Measurements from ENCODE around the gene GABRR2.
A peak's percentile ranks its signal among the peaks of the same experiment; 100 is the strongest.
"Not testable (repeated sequence)": the region's sequence is repeated elsewhere in the genome, so short reads cannot be mapped to it uniquely, and the experiment has no call there.

GABRR2 gene

DNA sequence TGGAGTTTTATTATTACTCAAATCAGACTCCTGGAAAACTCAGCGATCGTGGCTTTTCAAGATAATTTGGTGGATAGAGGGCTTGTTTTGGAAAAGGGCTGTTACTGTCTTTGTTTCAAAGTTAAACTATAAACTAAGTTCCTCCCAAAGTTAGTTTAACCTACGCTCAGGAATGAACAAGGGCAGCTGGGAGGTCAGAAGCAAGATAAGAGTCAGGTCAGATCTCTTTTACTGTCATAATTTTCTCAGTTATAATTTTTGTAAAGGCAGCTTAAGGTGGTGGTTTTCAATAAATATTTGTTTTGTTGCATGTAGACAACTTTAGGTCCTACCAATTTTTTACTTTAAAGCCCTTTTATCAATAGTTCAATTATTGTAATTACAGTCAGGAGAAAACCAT is 9.2 kb upstream of the GABRR2 start:
- no peak for DNase-seq (ENCODE audit: low read depth)

DNA sequence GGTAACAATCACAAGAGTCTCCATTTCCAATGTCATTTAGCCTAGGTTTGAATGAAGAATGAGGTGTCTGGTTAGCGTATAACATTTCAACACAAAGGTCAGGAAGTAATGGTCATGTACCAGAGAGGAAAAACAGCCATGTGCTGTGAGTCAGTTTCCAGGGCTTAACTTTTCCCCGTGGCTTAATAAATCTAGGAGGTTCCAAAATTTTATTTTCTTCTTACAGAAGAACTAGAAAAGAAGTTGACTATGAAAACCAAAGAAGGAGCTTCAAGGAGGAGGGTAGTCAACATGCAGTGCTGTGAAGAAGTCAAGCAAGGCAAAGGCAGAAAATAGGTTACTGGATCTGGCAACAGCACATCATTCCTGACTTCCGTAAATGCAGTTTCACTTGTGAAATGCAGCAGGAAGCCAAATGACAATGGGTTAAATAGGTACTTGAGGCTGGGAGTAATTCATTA is 8.4 kb upstream of the GABRR2 start:
- no peak for DNase-seq (ENCODE audit: low read depth)

DNA sequence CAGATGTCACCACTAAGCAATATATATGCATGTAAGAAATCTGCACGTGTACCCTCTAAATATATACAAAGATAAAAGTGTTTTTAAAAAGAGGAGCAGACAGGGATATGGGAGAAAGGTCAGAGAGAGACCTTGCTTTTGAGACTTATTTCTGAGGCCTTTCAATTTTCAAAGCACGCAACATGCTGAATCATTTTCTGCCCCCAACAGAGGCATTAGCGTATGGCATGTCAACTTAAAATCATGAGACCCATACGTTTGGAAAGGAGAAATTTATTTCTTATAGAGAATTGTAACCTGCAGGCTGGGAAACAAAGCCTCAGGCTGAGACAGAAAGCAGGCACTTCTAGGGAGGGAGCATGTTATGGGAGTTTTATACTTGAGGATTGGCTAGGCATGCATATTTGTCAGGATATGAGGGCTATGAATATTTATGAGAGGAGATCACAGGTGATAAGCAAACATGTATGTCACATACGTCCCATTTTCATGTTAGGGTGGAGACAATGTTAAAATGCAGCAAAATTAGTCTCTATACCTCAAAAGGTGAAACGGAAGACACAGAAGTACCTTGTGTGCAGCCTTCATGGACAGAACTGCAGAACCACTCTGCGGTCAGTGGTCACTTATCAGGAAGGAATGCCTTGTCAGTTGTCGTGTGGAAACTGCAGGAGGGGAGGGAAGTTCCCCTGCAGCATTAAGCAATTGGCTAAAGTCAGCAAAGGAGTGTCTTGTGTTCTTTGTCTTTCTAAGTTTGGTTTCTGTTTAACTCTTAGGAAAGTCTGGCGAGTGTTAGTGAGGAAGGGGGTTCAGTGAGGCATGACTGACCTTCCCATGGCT is 6.3 kb upstream of the GABRR2 start:
- no peak for DNase-seq (ENCODE audit: low read depth)

DNA sequence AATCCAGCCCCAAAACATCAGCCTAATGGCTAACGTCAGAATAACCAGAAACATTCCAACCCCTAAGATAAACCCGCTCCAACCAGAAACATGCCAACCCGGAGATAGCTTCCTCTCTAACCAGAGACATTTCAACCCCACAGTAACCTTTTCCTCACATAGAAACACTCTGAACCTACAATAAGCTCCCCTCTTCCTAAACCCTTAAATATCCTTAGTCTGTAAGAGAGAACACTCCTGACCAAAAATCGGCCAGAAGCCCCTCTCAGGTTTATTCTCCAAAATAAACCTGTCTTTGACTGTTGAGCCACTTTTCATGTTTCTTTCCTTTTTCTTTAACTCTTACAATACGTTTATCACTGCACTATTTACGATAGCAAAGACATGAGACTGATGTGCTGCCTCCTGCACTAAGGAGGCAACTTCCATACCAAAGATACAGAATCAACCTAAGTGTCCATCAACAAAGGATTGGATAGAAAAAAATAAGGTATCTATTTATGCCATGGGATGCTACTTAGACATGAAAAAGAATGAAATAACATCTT is 5.0 kb upstream of the GABRR2 start:
- no peak for DNase-seq (ENCODE audit: low read depth)

DNA sequence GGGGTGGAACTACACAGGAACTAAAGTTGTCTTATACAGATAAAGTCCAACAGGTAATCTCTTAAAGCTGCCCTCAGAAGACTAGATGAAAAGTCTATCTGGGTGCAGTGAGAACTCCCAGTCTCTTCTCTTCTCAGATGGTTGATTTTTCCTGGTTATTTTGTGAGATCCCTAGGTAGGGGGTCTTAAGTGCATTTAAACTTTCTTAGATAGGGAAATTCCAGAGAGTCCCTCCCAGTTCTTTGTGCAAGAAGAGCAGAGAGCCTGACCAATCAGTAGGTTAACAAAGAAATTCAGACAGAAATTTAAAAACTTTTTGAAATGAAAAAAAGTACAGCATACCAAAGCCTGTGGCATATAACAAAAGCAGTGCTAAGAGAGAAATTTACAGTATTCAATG is 2.0 kb upstream of the GABRR2 start:
- DNase-seq (ENCODE audit: low read depth), result no peak

DNA sequence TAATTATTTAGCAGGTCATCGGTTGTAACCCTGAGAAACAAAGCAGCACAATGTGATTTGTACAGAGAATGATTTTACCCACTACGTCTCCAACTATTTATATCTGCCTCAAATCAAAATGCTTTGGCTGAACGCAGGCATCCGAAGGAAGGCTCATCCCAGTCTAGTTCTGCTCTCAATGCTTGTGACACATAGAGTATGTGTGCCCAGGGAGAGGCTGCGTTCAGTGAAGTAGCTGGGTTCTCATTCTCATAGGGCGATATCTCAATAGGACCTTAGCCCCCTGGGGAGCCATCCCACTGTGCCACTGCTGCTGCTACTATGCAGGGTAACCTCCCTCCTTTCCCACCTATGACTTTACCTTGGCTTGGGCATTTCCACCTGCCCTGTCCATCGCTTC is 407 bp downstream of the GABRR2 start:
- no peak for DNase-seq (ENCODE audit: low read depth)

DNA sequence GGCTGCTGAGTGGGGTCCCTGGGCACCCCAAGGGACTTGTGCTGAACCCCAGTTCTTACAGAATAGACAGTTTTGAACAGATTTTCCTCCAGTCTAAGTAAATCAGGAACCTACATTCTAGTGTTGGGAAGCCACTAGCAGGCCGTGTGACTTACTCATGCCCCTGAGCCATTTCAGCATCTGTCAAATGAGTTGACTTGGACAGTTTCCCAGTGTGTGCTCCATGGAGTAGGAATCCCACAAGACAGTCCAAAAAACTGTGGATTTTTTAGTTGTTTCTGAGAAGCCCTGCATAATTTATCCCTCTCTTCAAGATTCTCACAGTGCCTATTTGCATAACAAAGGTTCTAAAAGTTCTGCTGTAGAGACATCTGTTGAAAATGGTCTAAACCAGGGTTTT is 2.1 kb downstream of the GABRR2 start:
- peak; percentile 54 for DNase-seq (ENCODE audit: low read depth)

DNA sequence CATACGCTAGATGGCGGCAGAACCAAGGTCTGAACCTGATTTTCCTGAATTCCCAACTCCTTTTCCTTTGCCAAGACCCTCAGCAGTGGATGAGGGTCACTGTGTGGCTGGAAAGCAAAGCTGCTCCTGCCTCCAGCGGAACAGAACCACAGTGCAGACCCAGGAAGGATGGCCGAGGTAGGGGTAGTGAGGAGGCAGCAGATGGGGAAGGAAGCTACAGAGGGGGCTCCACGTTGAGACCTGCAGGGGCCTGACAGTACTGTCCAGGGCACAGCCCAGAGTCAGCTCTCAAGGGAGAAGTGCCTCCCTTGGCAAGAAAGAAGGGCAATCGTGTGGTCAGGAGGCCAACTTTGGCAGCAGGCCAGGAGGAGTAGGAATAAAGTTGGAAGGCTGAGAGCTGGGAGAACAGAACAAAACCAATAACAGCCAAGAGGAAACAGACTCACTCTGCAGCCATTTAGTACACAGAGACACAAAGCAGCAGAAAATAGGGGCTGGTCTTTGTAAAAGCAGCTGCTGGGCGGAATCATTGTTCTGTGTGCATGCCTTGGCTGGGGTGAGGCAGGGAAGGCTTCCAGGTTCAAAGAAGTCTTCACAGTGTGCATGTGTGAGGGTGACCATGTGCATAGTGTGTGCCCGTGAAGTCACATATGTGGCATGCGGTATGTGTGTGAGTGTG is 3.1 kb downstream of the GABRR2 start:
- DNase-seq (ENCODE audit: low read depth), result peak; percentile 21

DNA sequence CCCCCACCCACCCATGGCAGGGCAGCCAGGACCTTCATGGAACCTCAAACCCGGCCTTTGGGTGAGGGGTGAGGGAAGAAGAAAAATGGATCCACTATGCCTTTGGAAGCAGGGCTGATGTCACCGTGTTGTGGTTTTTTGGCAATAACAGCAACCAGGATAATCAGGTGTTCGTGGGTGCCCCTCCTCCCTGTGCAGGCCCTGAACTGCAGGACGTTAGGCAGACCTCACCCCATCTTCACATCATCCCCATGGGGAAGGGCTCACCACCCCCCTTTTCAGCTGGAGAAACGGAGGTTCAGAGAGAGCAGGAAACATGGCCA is 3.6 kb downstream of the GABRR2 start:
- DNase-seq (ENCODE audit: low read depth), result no peak

DNA sequence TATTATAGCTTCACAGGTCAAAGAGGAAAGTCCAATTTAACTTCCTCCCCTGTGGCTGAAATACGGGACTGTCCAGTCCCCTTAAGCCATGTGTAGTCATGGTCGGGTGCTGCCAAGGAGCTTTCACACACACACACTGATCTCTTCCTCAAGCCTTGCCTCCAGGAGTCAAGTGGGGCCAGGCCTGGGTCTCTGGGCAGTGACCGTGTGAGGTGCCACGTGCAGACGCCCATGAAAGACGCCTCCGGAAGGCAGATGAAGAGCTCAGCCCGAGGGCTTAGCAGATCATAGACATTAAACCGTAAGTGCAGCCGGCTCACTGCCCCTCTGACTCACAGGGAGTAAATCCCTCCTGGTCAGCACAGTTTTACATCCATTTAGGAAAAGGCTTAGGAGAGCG is 4.2 kb downstream of the GABRR2 start:
- DNase-seq (ENCODE audit: low read depth), result no peak

DNA sequence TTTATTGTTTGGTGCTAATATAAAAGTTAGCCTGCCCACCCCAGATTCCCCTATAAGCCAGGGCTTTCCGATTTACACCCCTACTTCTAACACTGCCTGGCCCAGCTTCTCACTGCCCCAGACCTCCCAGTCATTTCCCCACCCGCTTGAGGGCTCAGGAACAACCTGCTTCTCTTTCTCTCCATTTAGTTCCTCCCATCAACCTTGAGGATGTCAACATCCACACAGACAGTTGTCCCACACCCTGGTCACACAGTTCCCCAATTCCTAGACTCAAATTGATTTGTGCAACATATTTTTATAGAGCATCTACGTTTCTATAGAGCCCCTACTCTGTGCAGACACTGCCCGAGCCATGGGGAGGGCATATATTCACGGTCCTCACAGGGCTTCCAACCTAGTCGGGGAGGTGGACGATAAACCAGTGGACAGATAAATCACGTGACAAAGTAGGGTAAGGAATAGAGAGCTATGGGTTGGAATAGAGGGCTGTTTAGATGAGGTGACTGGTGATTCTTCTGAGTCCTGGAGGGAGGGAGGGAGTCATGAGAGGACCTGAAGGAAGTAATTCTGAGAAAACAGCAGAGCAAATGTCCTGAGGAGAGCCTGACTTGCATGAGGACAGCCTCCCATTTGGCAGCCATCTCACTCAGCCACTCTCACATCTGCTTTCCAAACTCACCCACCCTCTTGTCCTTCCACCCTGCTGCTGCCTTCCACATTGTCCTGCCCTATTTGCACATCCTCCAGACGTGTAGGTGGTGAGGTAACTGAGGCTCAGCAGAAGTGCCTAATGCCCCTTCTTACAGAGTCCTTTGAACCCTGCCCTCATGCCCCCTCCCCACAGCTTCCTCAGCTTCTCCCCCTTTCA is 6.3 kb downstream of the GABRR2 start:
- DNase-seq (ENCODE audit: low read depth), result no peak

DNA sequence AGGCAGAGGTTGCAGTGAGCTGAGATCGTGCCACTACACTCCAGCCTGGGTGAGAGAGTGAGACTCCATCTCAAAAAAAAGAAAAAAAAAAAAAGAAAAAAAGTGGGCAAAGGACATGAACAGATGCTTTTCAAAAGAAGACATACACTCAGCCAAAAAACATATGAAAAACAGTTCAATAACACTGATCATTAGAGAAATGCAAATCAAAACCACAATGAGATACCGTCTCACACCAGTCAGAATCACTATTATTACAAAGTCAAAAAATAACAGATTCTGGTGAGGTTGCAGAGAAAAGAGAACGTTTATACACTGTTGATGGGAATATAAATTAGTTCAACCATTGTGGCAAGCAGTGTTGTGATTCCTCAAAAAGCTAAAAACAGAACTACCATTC is 10.6 kb downstream of the GABRR2 start:
- not testable (repeated sequence) for DNase-seq (ENCODE audit: low read depth)

DNA sequence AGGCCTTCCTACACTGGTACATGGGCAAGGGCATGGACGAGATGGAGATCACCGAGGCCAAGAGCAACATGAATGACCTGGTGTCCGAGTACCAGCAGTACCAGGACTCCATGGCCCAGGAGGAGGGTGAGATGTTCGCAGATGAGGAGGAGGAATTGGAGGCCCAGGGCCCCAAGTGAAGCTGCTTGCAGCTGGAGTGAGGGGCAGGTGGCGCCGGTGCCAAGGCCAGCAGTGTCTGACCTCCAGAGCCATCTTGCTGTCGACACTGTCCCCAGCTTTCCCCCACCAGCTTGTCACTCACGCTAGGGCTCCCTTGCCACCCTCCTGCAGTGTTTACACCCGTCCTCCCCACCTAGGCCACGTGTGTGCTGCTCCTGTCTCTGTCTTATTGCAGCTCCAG is 12.2 kb downstream of the GABRR2 start:
- no peak for DNase-seq (ENCODE audit: low read depth)

DNA sequence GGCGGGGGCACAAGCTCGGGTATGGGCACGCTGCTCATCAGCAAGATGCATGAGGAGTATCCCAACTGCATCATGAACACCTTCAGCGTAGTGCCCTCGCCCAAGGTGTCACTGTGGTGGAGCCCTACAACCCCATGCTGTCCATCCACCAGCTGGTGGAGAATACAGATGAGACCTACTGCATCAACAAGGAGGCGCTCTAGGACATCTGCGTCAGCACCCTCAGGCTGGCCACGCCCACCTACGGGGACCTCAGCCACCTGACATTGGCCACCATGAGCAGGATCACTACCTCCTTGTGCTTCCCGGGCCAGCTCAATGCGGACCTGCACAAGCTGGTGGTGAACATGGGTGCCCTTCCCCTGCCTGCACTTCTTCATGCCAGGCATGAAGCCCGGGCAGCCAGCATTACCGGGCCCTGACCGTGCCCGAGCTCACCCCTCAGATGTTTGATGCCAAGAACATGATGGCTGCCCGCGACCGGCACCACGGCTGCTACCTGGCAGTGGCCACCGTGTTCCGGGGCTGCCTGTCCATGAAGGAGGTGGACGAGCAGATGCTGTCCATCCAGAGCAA is 12.8 kb downstream of the GABRR2 start:
- DNase-seq (ENCODE audit: low read depth), result no peak

DNA sequence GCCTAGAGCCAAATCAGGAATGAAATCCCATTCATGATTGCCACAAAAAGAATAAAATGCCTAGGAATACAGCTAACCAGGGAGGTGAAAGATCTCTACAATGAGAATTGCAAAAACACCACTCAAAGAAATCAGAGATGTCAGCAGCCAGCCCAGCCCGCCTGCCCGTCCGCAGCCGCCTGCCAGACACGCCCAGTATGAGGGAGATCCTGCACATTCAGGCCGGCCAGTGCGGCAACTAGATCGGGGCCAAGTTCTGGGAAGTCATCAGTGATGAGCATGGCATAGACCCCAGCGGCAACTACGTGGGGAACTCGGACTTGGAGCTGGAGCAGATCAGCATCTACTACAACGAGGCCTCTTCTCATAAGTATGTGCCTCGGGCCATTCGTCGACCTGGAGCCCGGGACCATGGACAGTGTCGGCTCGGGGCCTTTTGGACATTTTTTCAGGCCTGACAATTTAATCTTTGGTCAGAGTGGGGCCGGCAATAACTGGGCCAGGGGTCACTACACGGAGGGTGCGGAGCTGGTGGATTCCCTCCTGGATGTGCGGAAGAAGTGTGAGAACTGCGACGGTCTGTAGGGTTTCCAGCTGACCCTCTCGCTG is 13.4 kb downstream of the GABRR2 start:
- no peak for DNase-seq (ENCODE audit: low read depth)

DNA sequence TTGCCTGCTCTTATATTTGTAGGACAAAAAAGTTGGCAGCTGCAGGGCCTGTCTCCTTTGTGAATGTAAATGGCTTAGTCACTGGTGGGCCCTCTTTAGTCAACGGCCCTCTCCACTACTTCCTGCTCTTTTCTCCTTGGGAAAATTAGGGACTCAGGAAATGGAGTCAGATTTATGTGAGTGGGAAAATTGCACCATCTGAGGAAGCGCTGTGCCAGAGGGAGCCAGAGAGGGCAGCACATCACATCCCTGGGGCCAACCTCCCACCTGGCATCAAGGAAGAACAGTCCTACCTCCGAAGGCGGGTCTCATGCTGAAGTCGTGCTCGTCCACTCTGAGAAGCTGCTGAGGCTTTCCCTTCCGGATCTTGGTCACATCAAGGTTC is 15.6 kb downstream of the GABRR2 start:
- DNase-seq (ENCODE audit: low read depth), result no peak

DNA sequence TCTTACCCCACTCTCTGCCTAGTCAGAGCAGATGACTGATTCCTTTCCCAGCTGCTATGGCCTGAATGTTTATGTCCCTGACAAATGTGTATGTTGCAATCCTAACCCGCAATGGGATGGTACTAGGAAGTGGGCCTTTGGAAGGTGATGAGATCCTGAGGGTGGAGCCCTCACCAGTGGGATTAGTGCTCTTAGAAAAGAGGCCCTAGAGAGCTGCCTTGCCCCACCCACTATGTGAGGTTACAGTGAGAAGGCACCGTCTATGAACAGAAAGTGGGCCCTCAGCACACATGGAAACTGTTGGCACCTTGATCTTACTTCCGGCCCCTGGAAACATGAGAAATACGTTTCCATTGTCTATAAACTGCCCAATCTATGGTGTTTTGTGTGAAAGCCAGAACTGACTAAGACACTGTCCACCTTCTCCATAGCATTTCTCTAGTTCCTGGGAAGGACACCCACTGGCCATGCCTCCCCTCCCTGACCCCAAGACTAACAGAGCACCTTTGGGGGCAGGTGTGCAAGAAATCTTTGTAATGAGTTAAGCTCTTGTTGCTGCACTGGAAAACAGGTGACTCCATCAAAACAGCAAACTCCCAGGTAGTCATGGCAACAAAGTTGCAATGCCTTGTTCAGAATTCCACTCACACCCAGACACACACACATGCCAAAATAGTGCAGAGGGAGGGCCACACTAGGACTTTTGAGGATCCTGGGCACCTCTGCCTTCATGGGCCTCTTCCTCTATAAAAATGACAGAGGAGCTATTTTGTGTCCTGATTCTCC is 16.2 kb downstream of the GABRR2 start:
- peak; percentile 16 for DNase-seq (ENCODE audit: low read depth)

DNA sequence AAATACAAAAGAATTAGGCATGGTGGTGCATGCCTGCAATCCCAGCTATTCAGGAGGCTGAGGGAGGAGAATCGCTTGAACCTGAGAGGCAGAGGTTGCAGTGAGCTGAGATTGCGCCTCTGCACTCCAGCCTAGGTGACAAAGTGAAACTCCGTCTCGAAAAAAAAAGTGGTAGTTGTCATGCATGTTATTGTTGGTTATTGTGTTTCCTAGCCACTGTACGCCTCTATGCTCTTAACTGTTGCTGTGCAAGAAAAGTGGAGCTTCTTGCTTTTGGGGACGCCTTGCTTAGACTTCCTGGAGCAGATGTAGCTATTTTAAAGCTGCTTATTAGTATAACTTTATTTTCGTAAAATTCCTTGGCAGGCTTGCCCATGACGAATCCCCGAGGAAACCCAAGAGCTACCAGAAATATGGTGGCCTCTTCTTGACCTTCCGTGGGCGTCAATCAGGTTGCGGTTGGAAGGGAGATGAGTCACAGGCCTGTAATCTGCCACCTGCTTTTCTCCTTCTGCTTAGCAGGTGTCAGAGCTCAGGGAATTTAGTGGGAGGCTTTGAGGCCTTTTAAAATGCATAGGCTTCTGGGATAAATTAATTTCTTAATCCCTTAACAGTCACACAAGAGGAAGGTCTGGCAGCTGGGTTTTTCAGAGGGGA is 17.3 kb downstream of the GABRR2 start:
- peak; percentile 82 for DNase-seq (ENCODE audit: low read depth)

DNA sequence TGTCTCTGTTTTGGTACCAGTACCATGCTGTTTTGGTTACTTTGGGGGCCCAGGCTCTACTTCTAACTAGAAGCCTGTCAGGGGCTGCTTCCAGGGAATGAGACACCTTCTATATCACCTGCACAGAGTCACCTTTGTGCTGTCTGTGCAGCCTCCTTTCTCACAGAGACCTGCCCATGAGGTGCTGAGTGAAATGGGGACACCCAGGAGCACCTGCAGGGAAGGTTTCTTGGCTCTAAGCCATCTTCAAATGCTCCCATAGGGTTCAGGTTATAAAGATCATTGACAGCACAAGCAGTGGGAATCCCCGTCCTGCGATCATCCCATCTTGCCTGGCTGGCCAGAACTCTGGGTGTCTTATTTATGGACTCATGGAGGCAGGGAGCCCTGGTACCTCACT is 19.1 kb downstream of the GABRR2 start:
- DNase-seq (ENCODE audit: low read depth), result no peak

DNA sequence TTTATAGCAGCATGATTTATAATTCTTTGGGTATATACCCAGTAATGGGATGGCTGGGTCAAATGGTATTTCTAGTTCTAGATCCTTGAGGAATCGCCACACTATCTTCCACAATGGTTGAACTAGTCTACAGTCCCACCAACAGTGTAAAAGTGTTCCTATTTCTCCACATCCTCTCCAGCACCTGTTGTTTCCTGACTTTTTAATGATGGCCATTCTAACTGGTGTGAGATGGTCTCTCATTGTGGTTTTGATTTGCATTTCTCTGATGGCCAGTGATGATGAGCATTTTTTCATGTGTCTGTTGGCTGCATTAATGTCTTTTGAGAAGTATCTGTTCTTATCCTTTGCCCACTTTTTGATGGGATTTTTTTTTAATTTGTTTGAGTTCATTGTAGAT is 20.0 kb downstream of the GABRR2 start:
- DNase-seq (ENCODE audit: low read depth), result not testable (repeated sequence)

Measured in fibroblast of the conjunctiva (primary cell).